Esophagus (tissue), 2 donors: ENCODE data around the gene PLEKHA6. TPM values are rescaled to one million over a fixed set of nuclear protein-coding genes. Genes with fewer than 3 reads are reported as not detected.
A peak's percentile ranks its signal among the peaks of the same experiment; 100 is the strongest.

Experiments
- H3K27ac ChIP-seq, 2 donors: one replicate each; pipeline ENCODE4 v1.5.1; 2013; ENCODE audit warnings: low read depth in 2 of 2, mild to moderate bottlenecking in 2 of 2, inconsistent platforms in 1 of 2, low read length in 1 of 2, moderate library complexity in 1 of 2
- H3K27me3 ChIP-seq, 2 donors: one replicate each; pipeline ENCODE4 v1.6.1; 2013; ENCODE audit warnings: low read length in 2 of 2, control low read depth in 1 of 2, mild to moderate bottlenecking in 1 of 2; ENCODE audit not compliant: insufficient read depth in 2 of 2, control insufficient read depth in 1 of 2
- H3K36me3 ChIP-seq, 2 donors: one replicate each; pipeline ENCODE4 v1.6.1; 2013; ENCODE audit warnings: low read length in 1 of 2; ENCODE audit not compliant: control insufficient read depth in 2 of 2, insufficient read depth in 2 of 2
- H3K4me1 ChIP-seq, 2 donors: one replicate each; pipeline ENCODE4 v1.6.1; 2013; ENCODE audit warnings: low read length in 1 of 2; ENCODE audit not compliant: control insufficient read depth in 2 of 2, insufficient read depth in 2 of 2
- H3K4me3 ChIP-seq, 2 donors: one replicate each; pipeline ENCODE4 v1.5.1; 2013; ENCODE audit warnings: low read length in 2 of 2, mild to moderate bottlenecking in 2 of 2, low read depth in 1 of 2, moderate library complexity in 1 of 2
- H3K9me3 ChIP-seq, 2 donors: one replicate each; pipeline ENCODE4 v1.6.1; 2013; ENCODE audit warnings: mild to moderate bottlenecking in 2 of 2, low read depth in 1 of 2, low read length in 1 of 2, moderate library complexity in 1 of 2; ENCODE audit not compliant: control insufficient read depth in 2 of 2, insufficient read depth in 1 of 2
- WGBS, 2 donors: extraction: QIAGEN DNeasy Blood & Tissue Kit; methylation state at CpG; one replicate each; pipeline ENCODE4 v1.1.7; 2013; 5-methylcytosine and 5-hydroxymethylcytosine counted together
- polyA plus RNA-seq, 2 donors: library from polyadenylated mRNA; stranded (reverse); fragments of 200-250 nt; gene quantifications; one replicate each; pipeline ENCODE4 v1.2.3, GENCODE V29; 2013
- donor health status: healthy with polysubstance abuse.
- donor health status: Bipolar disorder and iron deficiency.

The PLEKHA6 gene
- polyA plus RNA-seq, 2 donors: 11.0 to 36.3 TPM

- Histone ChIP-seq H3K9me3 (no peaks in the 10 kb centered on the region), H3K27me3 (no peaks in the 10 kb centered on the region), H3K4me1 (peaks cover 0 to 5% of the 10 kb centered on the region in 2 donors), H3K4me3 (no peak overlapping the region), H3K36me3 (no peaks in the 10 kb centered on the region), H3K27ac (no peak overlapping the region)
- 79 to 86% methylated on average over 5 of the region's 5 CpGs for WGBS, 2 donors
Observed at GRCh38 chr1:204383163-204383904, 23.6 kb upstream of the PLEKHA6 start.

GRCh38 chr1:204382714-204383083, 23.0 kb upstream of the PLEKHA6 start:
- Histone ChIP-seq H3K4me1 (peaks cover 0 to 8% of the 10 kb centered on the region in 2 donors), H3K36me3 (no peaks in the 10 kb centered on the region), H3K27me3 (no peaks in the 10 kb centered on the region), H3K4me3 (no peak overlapping the region), H3K9me3 (no peaks in the 10 kb centered on the region), H3K27ac (no peak overlapping the region)
- 55 to 86% methylated on average over 2 of the region's 2 CpGs for WGBS, 2 donors

- Histone ChIP-seq H3K36me3 (no peaks in the 10 kb centered on the region), H3K27me3 (no peaks in the 10 kb centered on the region), H3K4me1 (peaks cover 0 to 16% of the 10 kb centered on the region in 2 donors), H3K27ac (peak overlapping the region in 1 of 2 donors; percentile 3), H3K9me3 (no peaks in the 10 kb centered on the region), H3K4me3 (no peak overlapping the region)
- WGBS, 2 donors: 46 to 53% methylated on average over 8 of the region's 8 CpGs
Observed at GRCh38 chr1:204380293-204380831, 20.6 kb upstream of the PLEKHA6 start.

- peak overlapping the region; percentile 56 to 57 for H3K4me3 ChIP-seq
- WGBS, 2 donors: 2% methylated on average over 54 to 55 of the region's 55 CpGs
- H3K27me3 ChIP-seq: no peaks in the 10 kb centered on the region
- H3K36me3 ChIP-seq: no peaks in the 10 kb centered on the region
- peaks cover 0 to 13% of the 10 kb centered on the region in 2 donors for H3K4me1 ChIP-seq
- H3K27ac ChIP-seq: peak overlapping the region; percentile 27 to 40
- no peaks in the 10 kb centered on the region for H3K9me3 ChIP-seq
Observed at GRCh38 chr1:204377800-204378668, 18.3 kb upstream of the PLEKHA6 start.

DNA sequence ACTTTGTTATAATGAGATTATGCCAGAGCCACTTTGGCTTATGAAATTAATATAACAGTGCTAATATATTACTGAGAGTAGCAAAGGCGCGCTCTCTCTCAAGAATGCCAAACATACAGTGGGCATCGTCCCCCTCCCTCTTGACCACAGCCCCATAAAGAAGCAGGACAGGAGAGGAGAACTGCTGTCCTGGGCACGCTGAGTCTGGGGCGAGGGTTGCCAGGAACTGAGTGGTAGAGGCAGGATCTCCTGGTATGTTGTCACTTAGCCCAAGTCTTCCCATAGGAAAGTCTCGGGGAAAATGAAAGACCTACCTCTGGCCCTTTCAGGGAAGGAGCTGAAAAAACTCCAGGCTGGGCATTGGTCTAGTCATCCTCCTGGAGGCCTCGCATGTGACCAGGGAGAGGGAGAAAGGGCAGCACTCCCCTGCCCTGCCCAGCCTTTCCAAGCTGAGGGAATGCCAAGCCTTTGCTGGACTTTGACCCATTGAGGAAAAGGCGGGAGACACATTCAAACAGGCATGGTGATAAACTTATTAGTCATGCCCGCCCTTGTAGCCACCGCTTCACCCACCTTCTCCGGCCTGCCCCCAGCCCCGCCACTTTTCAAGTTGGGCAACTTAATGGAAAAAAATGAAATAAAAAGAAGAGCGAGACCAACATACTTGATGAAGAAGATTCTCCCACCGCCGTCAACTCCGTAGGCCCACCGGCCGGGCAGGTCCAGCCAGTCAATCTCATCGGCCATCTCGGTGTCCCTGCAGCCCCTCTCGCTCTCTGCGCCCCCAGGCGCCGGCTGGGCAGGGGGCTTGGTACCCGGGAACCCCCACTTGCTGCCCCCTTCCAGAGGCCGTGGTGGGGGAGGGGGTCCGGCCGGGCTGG, 17.4 kb upstream of the PLEKHA6 start:
- Histone ChIP-seq H3K36me3 (no peaks in the 10 kb centered on the region), H3K27ac (peak overlapping the region in 1 of 2 donors; percentile 27), H3K4me1 (peaks cover 0 to 13% of the 10 kb centered on the region in 2 donors), H3K4me3 (peak overlapping the region; percentile 56 to 57), H3K27me3 (no peaks in the 10 kb centered on the region), H3K9me3 (no peaks in the 10 kb centered on the region)
- WGBS, 2 donors: 42 to 56% methylated on average over 28 of the region's 28 CpGs

- 72 to 78% methylated on average over 6 of the region's 6 CpGs for WGBS, 2 donors
- Histone ChIP-seq H3K4me1 (peaks cover 0 to 13% of the 10 kb centered on the region in 2 donors), H3K27ac (no peak overlapping the region), H3K27me3 (no peaks in the 10 kb centered on the region), H3K9me3 (no peaks in the 10 kb centered on the region), H3K36me3 (no peaks in the 10 kb centered on the region), H3K4me3 (peak overlapping the region; percentile 56 to 57)
Observed at GRCh38 chr1:204376465-204376864, 16.7 kb upstream of the PLEKHA6 start.

DNA sequence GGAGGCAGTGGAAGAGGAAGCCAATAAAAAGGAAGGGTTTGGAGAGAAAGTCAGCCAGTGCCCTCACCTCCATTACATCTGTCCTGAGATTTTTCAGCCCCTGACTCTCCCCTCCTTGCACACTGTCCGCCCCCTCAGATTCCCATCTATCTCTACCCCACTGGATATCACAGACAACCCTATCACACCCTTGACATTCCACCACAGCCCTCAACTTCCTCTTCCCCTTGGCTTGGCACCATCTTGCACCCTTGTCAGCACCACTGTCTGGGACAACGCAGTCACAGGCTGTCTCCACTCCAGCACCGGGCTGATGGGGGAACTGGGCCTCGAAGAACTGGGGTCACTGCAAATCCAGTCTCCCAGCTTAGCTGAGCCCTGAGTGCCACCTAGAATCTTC, 14.2 kb upstream of the PLEKHA6 start:
- H3K4me1 ChIP-seq: peaks cover 0 to 11% of the 10 kb centered on the region in 2 donors
- H3K27me3 ChIP-seq: no peaks in the 10 kb centered on the region
- 89 to 93% methylated on average over 4 of the region's 4 CpGs for WGBS, 2 donors
- H3K9me3 ChIP-seq: no peaks in the 10 kb centered on the region
- no peak overlapping the region for H3K27ac ChIP-seq
- H3K4me3 ChIP-seq: peak overlapping the region in 1 of 2 donors; percentile 15
- H3K36me3 ChIP-seq: peaks cover 0 to 2% of the 10 kb centered on the region in 2 donors

- Histone ChIP-seq H3K27me3 (no peaks in the 10 kb centered on the region), H3K9me3 (no peaks in the 10 kb centered on the region), H3K4me3 (no peak overlapping the region), H3K27ac (no peak overlapping the region), H3K4me1 (peaks cover 0 to 3% of the 10 kb centered on the region in 2 donors), H3K36me3 (peaks cover 0 to 2% of the 10 kb centered on the region in 2 donors)
- 84 to 90% methylated on average over 10 of the region's 10 CpGs for WGBS, 2 donors
Observed at GRCh38 chr1:204370176-204370575, 10.4 kb upstream of the PLEKHA6 start.
